GM10266 (cell line): ENCODE measurements around the gene CDR2.

Source experiments
- DNase-seq: peaks from one replicate; pipeline ENCODE4 v3.0.0; 2012; ENCODE audit errors: extremely low spot score
- CTCF ChIP-seq: IDR thresholded peaks from 2 replicates; pipeline ENCODE4 v1.5.1; 2012; ENCODE audit warnings: mild to moderate bottlenecking, low read depth; ENCODE audit not compliant: control insufficient read depth, insufficient read depth; ENCODE audit errors: missing control alignments

CDR2 gene

DNA sequence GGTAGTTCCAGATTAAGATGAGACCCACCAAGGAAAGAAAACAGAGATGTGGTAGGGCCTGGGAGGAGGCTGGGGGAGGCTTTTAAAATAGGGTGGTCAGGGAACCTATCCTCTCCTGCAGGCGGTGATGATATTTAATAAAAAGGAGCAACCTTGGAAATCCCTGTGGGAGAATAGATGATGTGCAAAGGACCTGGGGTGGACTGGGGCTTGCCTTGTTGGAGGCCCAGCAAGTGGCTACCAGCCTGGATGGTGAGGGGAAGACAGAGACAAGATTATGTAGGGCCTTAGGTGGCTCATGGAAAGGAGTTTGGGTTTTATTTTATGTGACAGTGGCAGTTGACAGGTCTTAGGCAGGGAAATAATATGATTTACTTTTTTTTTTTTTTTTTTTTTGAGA, 75.4 kb downstream of the CDR2 start:
- DNase-seq, result no peak
- TF ChIP-seq CTCF, result no peak

- TF ChIP-seq CTCF, result no peak
- peak; percentile 77 for DNase-seq
Measured at GRCh38 chr16:22297871-22298733, 76.3 kb downstream of the CDR2 start.

GRCh38 chr16:22297114-22297870, 77.1 kb downstream of the CDR2 start, which contains the start of gene POLR3E:
TSS of gene POLR3E (plus strand) at chr16:22297409. CDS start at chr16:22302969, 5,560 bp downstream.
- peak; percentile 96 for TF ChIP-seq CTCF
- peak; percentile 95 for DNase-seq

DNA sequence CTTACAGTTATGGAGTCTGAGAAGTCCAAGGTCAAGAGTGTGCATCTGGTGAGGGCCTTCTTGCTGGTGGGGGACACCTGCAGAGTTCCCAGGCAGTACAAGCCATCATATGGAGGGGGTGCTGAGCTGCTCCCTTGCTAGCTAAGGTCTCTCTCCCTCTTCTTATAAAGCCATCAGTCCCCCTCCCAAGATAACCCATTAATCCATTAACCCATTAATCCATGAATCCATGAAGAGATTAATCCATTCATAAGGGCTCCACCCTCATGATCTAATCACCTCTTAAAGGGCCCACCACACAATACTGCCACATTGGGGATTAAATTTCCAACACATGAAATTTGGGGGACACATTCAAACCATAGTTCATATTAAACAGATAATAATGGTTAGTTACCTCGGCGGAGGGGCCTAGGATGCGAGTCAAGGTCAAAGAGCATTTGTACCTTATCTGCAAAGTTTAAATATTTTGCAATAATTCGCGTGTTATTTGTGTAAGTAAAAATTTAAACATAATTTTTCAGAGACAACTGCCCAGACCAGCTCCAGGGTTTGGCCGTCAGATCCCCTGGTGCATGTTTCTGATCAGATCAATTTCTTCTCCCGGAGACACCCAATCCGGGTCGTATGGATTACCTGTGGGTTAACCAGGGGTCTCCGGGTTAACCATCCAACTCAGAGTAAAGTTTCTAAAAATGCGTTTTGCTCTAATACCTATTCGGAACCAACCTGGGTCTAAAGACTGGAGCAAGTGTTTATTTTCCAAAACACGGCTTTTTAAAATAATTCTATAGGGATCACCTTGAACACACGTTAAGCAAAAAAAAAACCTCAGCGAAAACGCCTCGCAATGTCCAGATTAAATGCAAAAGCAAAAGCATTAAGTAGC, 78.0 kb downstream of the CDR2 start:
- TF ChIP-seq CTCF, result no peak
- DNase-seq, result no peak
